Upper lobe of left lung (tissue), 4 donors: ENCODE results near the gene SCUBE1.

Experiments used
- CTCF ChIP-seq, 6 experiments: fragments of 450-650 bp in 4 of 6; fragments of 200-600 bp in 2 of 6; sonication (generic) in 2 of 6; IDR thresholded peaks; one replicate each; pipeline ENCODE4 v1.5.1; 2016 to 2019; ENCODE audit warnings: antibody characterized with exemption in 6 of 6
- POLR2A ChIP-seq, 4 donors: fragments of 450-650 bp; IDR thresholded peaks; one replicate each; pipeline ENCODE4 v1.5.1; 2016 to 2017; ENCODE audit warnings: antibody characterized with exemption in 4 of 4, mild to moderate bottlenecking in 2 of 4
- POLR2AphosphoS5 ChIP-seq, 2 donors: sonication (generic); formaldehyde crosslinking; IDR thresholded peaks; one replicate each; pipeline ENCODE4 v1.5.1; 2017; ENCODE audit warnings: antibody characterized with exemption in 2 of 2

- TF ChIP-seq POLR2AphosphoS5 (IDR thresholded peaks at IDR 0.05), result no peak
- TF ChIP-seq POLR2A (IDR thresholded peaks at IDR 0.05), result no peak
- TF ChIP-seq CTCF (IDR thresholded peaks at IDR 0.05), result no peak
Observed at GRCh38 chr22:43343670-43344519, 723 bp upstream of the SCUBE1 start.
